ENCODE results near the gene ADM5.
A peak's percentile ranks its signal among the peaks of the same experiment; 100 is the strongest.

Gene ADM5

GRCh38 chr19:49669516-49669915, 19.9 kb upstream of the ADM5 start:
- Histone ChIP-seq H3K36me3 (ENCODE audit: control insufficient read depth in 1 of 2, insufficient read depth in 2 of 2, low read length in 2 of 2) (peaks cover 0 to 3% of the 10 kb centered on the region in 2 donors), H3K27ac (ENCODE audit: low read depth, low read length) (no peak overlapping the region), H3K9ac (ENCODE audit: low read depth in 1 of 2, low read length in 2 of 2) (no peak overlapping the region), H3K27me3 (ENCODE audit: control insufficient read depth in 1 of 2, insufficient read depth in 2 of 2, low read length in 2 of 2) (no peaks in the 10 kb centered on the region), H3K4me3 (ENCODE audit: low read depth in 1 of 2, low read length in 2 of 2) (no peak overlapping the region), H3K4me1 (ENCODE audit: control insufficient read depth in 1 of 2, insufficient read depth in 2 of 2, low read length in 2 of 2) (peaks cover 15 to 20% of the 10 kb centered on the region in 2 donors), H3K9me3 (ENCODE audit: control insufficient read depth in 1 of 2, low read length in 2 of 2) (no peaks in the 10 kb centered on the region)

GRCh38 chr19:49672131-49672919, 17.1 kb upstream of the ADM5 start:
- H3K9me3 ChIP-seq (ENCODE audit: control insufficient read depth in 1 of 2, low read length in 2 of 2), result no peaks in the 10 kb centered on the region
- peaks cover 0 to 3% of the 10 kb centered on the region in 2 donors for H3K36me3 ChIP-seq (ENCODE audit: control insufficient read depth in 1 of 2, insufficient read depth in 2 of 2, low read length in 2 of 2)
- H3K9ac ChIP-seq (ENCODE audit: low read depth in 1 of 2, low read length in 2 of 2), result peak overlapping the region in 1 of 2 donors; percentile 65
- no peak overlapping the region for H3K27ac ChIP-seq (ENCODE audit: low read depth, low read length)
- H3K27me3 ChIP-seq (ENCODE audit: control insufficient read depth in 1 of 2, insufficient read depth in 2 of 2, low read length in 2 of 2), result no peaks in the 10 kb centered on the region
- H3K4me1 ChIP-seq (ENCODE audit: control insufficient read depth in 1 of 2, insufficient read depth in 2 of 2, low read length in 2 of 2), result peaks cover 6 to 8% of the 10 kb centered on the region in 2 donors
- peak overlapping the region; percentile 53 to 58 for H3K4me3 ChIP-seq (ENCODE audit: low read depth in 1 of 2, low read length in 2 of 2)

- peaks cover 22 to 37% of the 10 kb centered on the region in 2 donors for H3K4me1 ChIP-seq (ENCODE audit: control insufficient read depth in 1 of 2, insufficient read depth in 2 of 2, low read length in 2 of 2)
Observed at GRCh38 chr19:49676136-49676783, 13.1 kb upstream of the ADM5 start.

GRCh38 chr19:49676784-49677230, 12.6 kb upstream of the ADM5 start:
- H3K4me1 ChIP-seq (ENCODE audit: control insufficient read depth in 1 of 2, insufficient read depth in 2 of 2, low read length in 2 of 2), result peaks cover 22 to 37% of the 10 kb centered on the region in 2 donors
- no peaks in the 10 kb centered on the region for H3K9me3 ChIP-seq (ENCODE audit: control insufficient read depth in 1 of 2, low read length in 2 of 2)
- H3K27me3 ChIP-seq (ENCODE audit: control insufficient read depth in 1 of 2, insufficient read depth in 2 of 2, low read length in 2 of 2), result no peaks in the 10 kb centered on the region
- H3K36me3 ChIP-seq (ENCODE audit: control insufficient read depth in 1 of 2, insufficient read depth in 2 of 2, low read length in 2 of 2), result peaks cover under 1 to 8% of the 10 kb centered on the region in 2 donors
- peak overlapping the region; percentile 86 for H3K27ac ChIP-seq (ENCODE audit: low read depth, low read length)
- H3K4me3 ChIP-seq (ENCODE audit: low read depth in 1 of 2, low read length in 2 of 2), result peak overlapping the region; percentile 74 to 92
- H3K9ac ChIP-seq (ENCODE audit: low read depth in 1 of 2, low read length in 2 of 2), result peak overlapping the region; percentile 77 to 83

More at GRCh38 chr19:49676136-49676783, 13.1 kb upstream of the ADM5 start:
- Histone ChIP-seq H3K9me3 (ENCODE audit: control insufficient read depth in 1 of 2, low read length in 2 of 2) (no peaks in the 10 kb centered on the region), H3K9ac (ENCODE audit: low read depth in 1 of 2, low read length in 2 of 2) (peak overlapping the region; percentile 71 to 73), H3K4me3 (ENCODE audit: low read depth in 1 of 2, low read length in 2 of 2) (peak overlapping the region; percentile 63 to 70), H3K27me3 (ENCODE audit: control insufficient read depth in 1 of 2, insufficient read depth in 2 of 2, low read length in 2 of 2) (no peaks in the 10 kb centered on the region), H3K36me3 (ENCODE audit: control insufficient read depth in 1 of 2, insufficient read depth in 2 of 2, low read length in 2 of 2) (peaks cover 0 to 4% of the 10 kb centered on the region in 2 donors), H3K27ac (ENCODE audit: low read depth, low read length) (peak overlapping the region; percentile 83)

GRCh38 chr19:49677231-49677900, 12.0 kb upstream of the ADM5 start, which contains the start of gene PRMT1:
Gene PRMT1, plus strand, starts transcription at chr19:49677271. Its CDS starts 10 bp downstream, at chr19:49677281.
- no peaks in the 10 kb centered on the region for H3K27me3 ChIP-seq (ENCODE audit: control insufficient read depth in 1 of 2, insufficient read depth in 2 of 2, low read length in 2 of 2)
- H3K4me3 ChIP-seq (ENCODE audit: low read depth in 1 of 2, low read length in 2 of 2), result peak within 1 kb of the TSS; percentile 74 to 92
- peaks cover 6 to 13% of the 10 kb centered on the region in 2 donors for H3K36me3 ChIP-seq (ENCODE audit: control insufficient read depth in 1 of 2, insufficient read depth in 2 of 2, low read length in 2 of 2)
- peak within 1 kb of the TSS; percentile 77 to 83 for H3K9ac ChIP-seq (ENCODE audit: low read depth in 1 of 2, low read length in 2 of 2)
- H3K4me1 ChIP-seq (ENCODE audit: control insufficient read depth in 1 of 2, insufficient read depth in 2 of 2, low read length in 2 of 2), result peaks cover 16 to 32% of the 10 kb centered on the region in 2 donors
- peak within 1 kb of the TSS; percentile 86 for H3K27ac ChIP-seq (ENCODE audit: low read depth, low read length)
- no peaks in the 10 kb centered on the region for H3K9me3 ChIP-seq (ENCODE audit: control insufficient read depth in 1 of 2, low read length in 2 of 2)

- Histone ChIP-seq H3K27me3 (ENCODE audit: control insufficient read depth in 1 of 2, insufficient read depth in 2 of 2, low read length in 2 of 2) (no peaks in the 10 kb centered on the region), H3K4me1 (ENCODE audit: control insufficient read depth in 1 of 2, insufficient read depth in 2 of 2, low read length in 2 of 2) (peaks cover 15 to 32% of the 10 kb centered on the region in 2 donors), H3K9me3 (ENCODE audit: control insufficient read depth in 1 of 2, low read length in 2 of 2) (no peaks in the 10 kb centered on the region), H3K9ac (ENCODE audit: low read depth in 1 of 2, low read length in 2 of 2) (peak overlapping the region; percentile 67 to 77), H3K4me3 (ENCODE audit: low read depth in 1 of 2, low read length in 2 of 2) (peak overlapping the region; percentile 74 to 92), H3K36me3 (ENCODE audit: control insufficient read depth in 1 of 2, insufficient read depth in 2 of 2, low read length in 2 of 2) (peaks cover 8 to 17% of the 10 kb centered on the region in 2 donors), H3K27ac (ENCODE audit: low read depth, low read length) (peak overlapping the region; percentile 86)
Observed at GRCh38 chr19:49677901-49678674, 11.3 kb upstream of the ADM5 start.

GRCh38 chr19:49678985-49679770, 10.2 kb upstream of the ADM5 start:
- Histone ChIP-seq H3K4me1 (ENCODE audit: control insufficient read depth in 1 of 2, insufficient read depth in 2 of 2, low read length in 2 of 2) (peaks cover 15 to 32% of the 10 kb centered on the region in 2 donors), H3K4me3 (ENCODE audit: low read depth in 1 of 2, low read length in 2 of 2) (no peak overlapping the region), H3K27ac (ENCODE audit: low read depth, low read length) (no peak overlapping the region), H3K27me3 (ENCODE audit: control insufficient read depth in 1 of 2, insufficient read depth in 2 of 2, low read length in 2 of 2) (no peaks in the 10 kb centered on the region), H3K36me3 (ENCODE audit: control insufficient read depth in 1 of 2, insufficient read depth in 2 of 2, low read length in 2 of 2) (peaks cover 14 to 25% of the 10 kb centered on the region in 2 donors), H3K9ac (ENCODE audit: low read depth in 1 of 2, low read length in 2 of 2) (no peak overlapping the region), H3K9me3 (ENCODE audit: control insufficient read depth in 1 of 2, low read length in 2 of 2) (no peaks in the 10 kb centered on the region)

- Histone ChIP-seq H3K9ac (ENCODE audit: low read depth in 1 of 2, low read length in 2 of 2) (peak overlapping the region in 1 of 2 donors; percentile 47), H3K9me3 (ENCODE audit: control insufficient read depth in 1 of 2, low read length in 2 of 2) (no peaks in the 10 kb centered on the region), H3K27me3 (ENCODE audit: control insufficient read depth in 1 of 2, insufficient read depth in 2 of 2, low read length in 2 of 2) (no peaks in the 10 kb centered on the region), H3K4me1 (ENCODE audit: control insufficient read depth in 1 of 2, insufficient read depth in 2 of 2, low read length in 2 of 2) (peaks cover 15 to 32% of the 10 kb centered on the region in 2 donors), H3K36me3 (ENCODE audit: control insufficient read depth in 1 of 2, insufficient read depth in 2 of 2, low read length in 2 of 2) (peaks cover 18 to 32% of the 10 kb centered on the region in 2 donors), H3K27ac (ENCODE audit: low read depth, low read length) (no peak overlapping the region), H3K4me3 (ENCODE audit: low read depth in 1 of 2, low read length in 2 of 2) (no peak overlapping the region)
Observed at GRCh38 chr19:49679771-49680413, 9.5 kb upstream of the ADM5 start.

All from duodenal mucosa (tissue), 2 donors.